Left lung (tissue), 10 donors: ENCODE results near the gene NARS2. TPM values are rescaled to one million over a fixed set of nuclear protein-coding genes. Genes with fewer than 3 reads are reported as not detected.
A peak's percentile ranks its signal among the peaks of the same experiment; 100 is the strongest.
"Not testable (repeated sequence)": the region's sequence is repeated elsewhere in the genome, so short reads cannot be mapped to it uniquely, and the experiment has no call there.

Experiments used
- ATAC-seq: fragments of 200-7000 bp; cut with Tn5 transposase; one replicate; pipeline ENCODE4 v1.9.1; 2020; ENCODE audit warnings: moderate library complexity
- DNase-seq, 4 donors: peaks; one replicate each; pipeline ENCODE4 v3.0.0-alpha.2; 2013 to 2020
- H3K27ac ChIP-seq, 2 donors: fragments of 200-600 bp; sonication (generic) in 1 of 2; one replicate each; pipeline versions ENCODE4 v1.5.0 to v1.8.0; 2020 to 2021
- H3K27me3 ChIP-seq, 2 donors: fragments of 200-600 bp; sonication (generic) in 1 of 2; one replicate each; pipeline versions ENCODE4 v1.5.0 to v1.8.0; 2020 to 2021
- H3K36me3 ChIP-seq, 2 donors: fragments of 200-600 bp; sonication (generic) in 1 of 2; one replicate each; pipeline versions ENCODE4 v1.5.0 to v1.8.0; 2020 to 2021
- H3K4me1 ChIP-seq, 2 donors: fragments of 200-600 bp; one replicate each; pipeline ENCODE4 v1.8.0; 2021
- H3K4me3 ChIP-seq, 2 donors: fragments of 200-600 bp; sonication (generic) in 1 of 2; one replicate each; pipeline versions ENCODE4 v1.5.0 to v1.8.0; 2020 to 2021; ENCODE audit warnings: mild to moderate bottlenecking in 1 of 2
- H3K9me3 ChIP-seq, 2 donors: fragments of 200-600 bp; sonication (generic) in 1 of 2; one replicate each; pipeline versions ENCODE4 v1.5.0 to v1.8.0; 2020 to 2021
- intact Hi-C, 2 donors: fragments of 100-400 bp; cut with DNase I; formaldehyde crosslinking; loops; one replicate each; pipeline versions ENCODE4 v1.11.2 to v1.14.2; 2022
- polyA plus RNA-seq, 6 donors: library from polyadenylated mRNA; unstranded; fragments of 120-200 nt; gene quantifications; one replicate each; pipeline ENCODE4 v1.2.1, GENCODE V29; 2013; ENCODE audit not compliant: insufficient read length in 6 of 6
- total RNA-seq, 2 donors: library from RNA; stranded (reverse); fragmentation: NEBNext Ultra II Directional; extraction: Animal tissue kit (Norgen Biotek cat#: 25700); gene quantifications; one replicate each; pipeline ENCODE4 v1.2.1, GENCODE V29; 2021
- TF ChIP-seq, protein P1 (sequence below), 2 donors: fragments of 200-600 bp; sonication (generic) in 1 of 2; IDR thresholded peaks; one replicate each; pipeline versions ENCODE4 v1.5.0 to v1.8.0; 2021; ENCODE audit warnings: antibody characterized with exemption in 2 of 2
- donor health status: DM: no; HTN: yes; CAD: no.
- donor health status: DM: no; HTN: no; CAD: no.

The NARS2 gene
- total and polyA plus RNA-seq, 8 donors: 14.9 to 35.5 (median 28.4) TPM

DNA sequence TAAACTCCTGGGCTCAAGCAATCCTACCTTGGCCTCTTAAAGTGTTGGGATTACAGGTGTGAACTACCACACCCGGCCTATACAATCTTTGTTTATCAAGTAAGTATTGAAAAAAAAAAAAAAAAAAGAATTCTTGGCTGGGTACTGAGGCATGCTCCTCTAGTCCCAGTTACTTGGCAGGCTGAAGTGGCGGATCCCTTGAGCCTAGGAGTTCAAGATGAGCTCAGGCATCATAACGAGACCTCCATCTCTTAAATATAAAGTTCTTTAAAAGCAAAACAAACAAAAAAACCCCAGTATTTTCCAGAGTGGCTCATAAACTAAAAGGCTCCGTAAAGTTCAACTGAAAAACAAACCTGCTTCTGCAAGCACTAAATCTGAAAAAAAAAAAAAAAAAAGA, 106.7 kb downstream of the NARS2 start:
- Histone ChIP-seq H3K27me3 (no peaks in the 10 kb centered on the region), H3K4me3 (no peak overlapping the region), H3K9me3 (no peaks in the 10 kb centered on the region), H3K27ac (no peak overlapping the region), H3K36me3 (peaks cover 0 to 25% of the 10 kb centered on the region in 2 donors), H3K4me1 (no peaks in the 10 kb centered on the region)
- TF ChIP-seq, protein P1, sequence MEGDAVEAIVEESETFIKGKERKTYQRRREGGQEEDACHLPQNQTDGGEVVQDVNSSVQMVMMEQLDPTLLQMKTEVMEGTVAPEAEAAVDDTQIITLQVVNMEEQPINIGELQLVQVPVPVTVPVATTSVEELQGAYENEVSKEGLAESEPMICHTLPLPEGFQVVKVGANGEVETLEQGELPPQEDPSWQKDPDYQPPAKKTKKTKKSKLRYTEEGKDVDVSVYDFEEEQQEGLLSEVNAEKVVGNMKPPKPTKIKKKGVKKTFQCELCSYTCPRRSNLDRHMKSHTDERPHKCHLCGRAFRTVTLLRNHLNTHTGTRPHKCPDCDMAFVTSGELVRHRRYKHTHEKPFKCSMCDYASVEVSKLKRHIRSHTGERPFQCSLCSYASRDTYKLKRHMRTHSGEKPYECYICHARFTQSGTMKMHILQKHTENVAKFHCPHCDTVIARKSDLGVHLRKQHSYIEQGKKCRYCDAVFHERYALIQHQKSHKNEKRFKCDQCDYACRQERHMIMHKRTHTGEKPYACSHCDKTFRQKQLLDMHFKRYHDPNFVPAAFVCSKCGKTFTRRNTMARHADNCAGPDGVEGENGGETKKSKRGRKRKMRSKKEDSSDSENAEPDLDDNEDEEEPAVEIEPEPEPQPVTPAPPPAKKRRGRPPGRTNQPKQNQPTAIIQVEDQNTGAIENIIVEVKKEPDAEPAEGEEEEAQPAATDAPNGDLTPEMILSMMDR (IDR thresholded peaks at IDR 0.05): no peak
- intact Hi-C loops: no loop called here
- ATAC-seq: no peak
- DNase-seq: no peak

DNA sequence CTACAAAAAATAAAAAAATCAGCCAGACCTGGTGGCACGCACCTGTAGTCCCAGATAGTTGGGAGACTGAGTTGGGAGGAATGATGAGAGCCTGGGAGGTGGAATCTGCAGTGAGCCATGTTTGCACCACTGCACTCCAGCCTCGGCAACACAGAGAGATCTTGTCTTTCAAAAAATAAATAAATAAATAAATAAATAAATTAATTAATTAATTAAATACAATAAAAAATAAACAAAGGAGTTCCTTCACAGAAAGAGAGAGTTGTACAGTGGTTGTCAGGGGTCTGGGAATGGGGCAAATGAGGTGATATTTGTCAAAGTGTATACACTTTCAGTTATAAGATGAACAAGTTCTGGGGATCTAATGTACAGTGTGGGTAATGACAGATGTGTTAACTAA, 107.3 kb downstream of the NARS2 start:
- ATAC-seq (no peak), DNase-seq (no peak)
- TF ChIP-seq, protein P1 (IDR thresholded peaks at IDR 0.05): no peak
- H3K27ac ChIP-seq: no peak overlapping the region
- peaks cover 0 to 27% of the 10 kb centered on the region in 2 donors for H3K36me3 ChIP-seq
- no peak overlapping the region for H3K4me3 ChIP-seq
- H3K4me1 ChIP-seq: no peaks in the 10 kb centered on the region
- no peaks in the 10 kb centered on the region for H3K27me3 ChIP-seq
- intact Hi-C loops: no loop called here
- no peaks in the 10 kb centered on the region for H3K9me3 ChIP-seq

DNA sequence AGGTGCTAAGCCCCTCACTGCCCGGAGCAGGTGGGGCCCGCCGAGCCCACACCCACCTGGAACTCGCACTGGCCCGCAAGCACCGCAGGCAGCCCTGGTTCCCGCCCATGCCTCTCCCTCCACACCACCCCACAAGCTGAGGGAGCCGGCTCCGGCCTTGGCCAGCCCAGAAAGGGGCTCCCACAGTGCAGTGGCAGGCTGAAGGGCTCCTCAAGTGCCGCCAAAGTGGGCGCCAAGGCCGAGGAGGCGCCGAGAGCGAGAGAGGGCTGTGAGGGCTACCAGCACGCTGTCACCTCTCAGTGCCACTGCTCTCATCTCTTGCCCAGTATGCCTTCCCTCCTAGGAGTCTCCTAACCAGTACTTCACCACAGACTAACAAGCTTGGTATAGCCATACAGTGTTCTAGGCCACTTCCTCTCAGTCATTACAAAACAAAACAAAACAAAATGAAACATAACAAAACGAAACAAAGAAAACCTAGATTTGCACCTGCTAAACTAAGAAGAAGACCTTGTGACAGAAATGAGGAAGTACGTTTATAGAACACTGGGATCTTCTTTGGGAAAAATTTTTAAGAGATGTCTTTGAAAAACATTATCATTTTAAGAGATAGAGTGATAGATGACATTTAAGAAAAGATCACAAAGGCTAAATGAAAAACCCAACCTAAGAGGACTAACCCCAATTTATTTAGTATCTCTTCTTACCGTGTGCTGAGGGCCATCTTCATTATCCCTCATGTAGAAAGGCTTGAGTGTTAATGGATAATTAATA, 109.3 kb downstream of the NARS2 start:
- Histone ChIP-seq H3K36me3 (peaks cover 0 to 30% of the 10 kb centered on the region in 2 donors), H3K27me3 (no peaks in the 10 kb centered on the region), H3K9me3 (no peaks in the 10 kb centered on the region), H3K27ac (peak overlapping the region in 1 of 2 donors; percentile 37), H3K4me3 (no peak overlapping the region), H3K4me1 (no peaks in the 10 kb centered on the region)
- ATAC-seq (peak; percentile 26), DNase-seq (peak in 1 of 4 donors; percentile 55)
- intact Hi-C loops: no loop called here
- TF ChIP-seq, protein P1 (IDR thresholded peaks at IDR 0.05): no peak

DNA sequence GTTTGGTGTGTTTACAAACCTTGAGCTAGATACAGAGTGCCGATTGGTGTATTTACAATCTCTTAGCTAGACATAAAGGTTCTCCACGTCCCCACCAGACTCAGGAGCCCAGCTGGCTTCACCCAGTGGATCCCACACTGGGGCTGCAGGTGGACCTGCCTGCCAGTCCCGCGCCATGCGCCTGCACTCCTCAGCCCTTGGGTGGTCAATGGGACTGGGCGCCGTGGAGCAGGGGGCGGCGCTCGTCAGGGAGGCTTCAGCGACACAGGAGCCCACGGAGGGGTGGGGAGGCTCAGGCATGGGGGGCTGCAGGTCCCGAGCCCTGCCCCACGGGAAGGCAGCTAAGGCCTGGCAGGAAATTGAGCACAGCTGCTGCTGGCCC, 109.9 kb downstream of the NARS2 start:
- intact Hi-C loops, DNase-seq, H3K9me3 ChIP-seq, H3K4me3 ChIP-seq, H3K27me3 ChIP-seq, H3K4me1 ChIP-seq, ATAC-seq: not testable (repeated sequence)
- Histone ChIP-seq H3K36me3 (peaks cover 0 to 36% of the 10 kb centered on the region in 2 donors), H3K27ac (peak overlapping the region in 1 of 2 donors; percentile 37)

DNA sequence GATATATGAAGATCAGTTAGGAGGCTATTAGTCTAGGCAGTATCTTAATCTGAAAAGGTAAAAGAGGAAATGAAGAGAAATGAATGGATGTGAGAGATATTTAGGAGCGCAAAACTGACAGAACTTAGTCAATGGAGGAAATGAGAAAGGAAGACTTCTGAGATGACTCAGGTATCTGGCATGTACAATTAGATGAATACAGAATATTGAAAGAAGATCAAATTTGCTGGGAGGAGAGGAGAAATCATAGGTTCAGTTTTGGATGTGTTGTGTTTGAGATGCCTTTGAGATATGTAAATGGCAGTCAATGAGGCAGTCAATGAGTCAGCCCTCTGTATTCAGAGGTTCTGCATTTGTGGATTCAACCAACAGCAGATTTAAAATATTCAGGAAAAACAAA, 114.2 kb downstream of the NARS2 start:
- DNase-seq (no peak), ATAC-seq (no peak)
- H3K27me3 ChIP-seq: no peaks in the 10 kb centered on the region
- H3K36me3 ChIP-seq: peaks cover 0 to 48% of the 10 kb centered on the region in 2 donors
- H3K27ac ChIP-seq: no peak overlapping the region
- TF ChIP-seq, protein P1 (IDR thresholded peaks at IDR 0.05): no peak
- no peak overlapping the region for H3K4me3 ChIP-seq
- no peaks in the 10 kb centered on the region for H3K9me3 ChIP-seq
- H3K4me1 ChIP-seq: no peaks in the 10 kb centered on the region
- intact Hi-C loops: no loop called here

DNA sequence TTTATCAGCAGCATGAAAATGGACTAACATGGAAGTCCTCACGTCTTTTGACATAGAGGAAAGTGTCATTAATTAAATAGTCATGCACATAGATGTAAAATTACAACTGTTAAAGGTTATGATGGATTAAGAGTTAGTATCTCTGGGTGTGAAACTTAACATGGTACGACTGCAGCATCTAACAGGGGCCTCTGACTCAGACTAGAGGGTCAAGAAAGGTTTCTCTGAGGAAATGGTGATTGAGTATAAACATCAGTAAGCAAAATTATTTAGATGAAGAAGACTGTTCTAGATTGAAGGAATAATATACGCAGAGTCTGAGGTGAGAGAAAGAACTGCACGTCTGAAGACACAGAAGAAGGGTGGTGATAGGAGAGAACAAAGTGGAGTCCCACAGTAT, 114.9 kb downstream of the NARS2 start:
- intact Hi-C loops: no loop called here
- no peak overlapping the region for H3K4me3 ChIP-seq
- TF ChIP-seq, protein P1 (IDR thresholded peaks at IDR 0.05): no peak

More for the DNA sequence above, 114.9 kb downstream of the NARS2 start:
- H3K27me3 ChIP-seq: no peaks in the 10 kb centered on the region
- no peak for ATAC-seq
- H3K9me3 ChIP-seq: no peaks in the 10 kb centered on the region
- no peak overlapping the region for H3K27ac ChIP-seq
- no peaks in the 10 kb centered on the region for H3K4me1 ChIP-seq
- DNase-seq: no peak
- H3K36me3 ChIP-seq: peaks cover 0 to 41% of the 10 kb centered on the region in 2 donors
